GM19099 (cell line): Measurements from ENCODE around the gene OSER1.

Experiments
- POLR2A ChIP-seq: IDR thresholded peaks from 3 replicates; pipeline ENCODE4 v1.6.1; 2011; ENCODE audit warnings: low read depth; ENCODE audit not compliant: insufficient read length; ENCODE audit errors: extremely low read depth

Gene OSER1

GRCh38 chr20:44174996-44175765, 35.4 kb downstream of the OSER1 start:
- no peak for TF ChIP-seq POLR2A

- no peak for TF ChIP-seq POLR2A
Measured at GRCh38 chr20:44173846-44174245, 36.7 kb downstream of the OSER1 start.

- TF ChIP-seq POLR2A = no peak
Measured at GRCh38 chr20:44173116-44173515, 37.5 kb downstream of the OSER1 start.

DNA sequence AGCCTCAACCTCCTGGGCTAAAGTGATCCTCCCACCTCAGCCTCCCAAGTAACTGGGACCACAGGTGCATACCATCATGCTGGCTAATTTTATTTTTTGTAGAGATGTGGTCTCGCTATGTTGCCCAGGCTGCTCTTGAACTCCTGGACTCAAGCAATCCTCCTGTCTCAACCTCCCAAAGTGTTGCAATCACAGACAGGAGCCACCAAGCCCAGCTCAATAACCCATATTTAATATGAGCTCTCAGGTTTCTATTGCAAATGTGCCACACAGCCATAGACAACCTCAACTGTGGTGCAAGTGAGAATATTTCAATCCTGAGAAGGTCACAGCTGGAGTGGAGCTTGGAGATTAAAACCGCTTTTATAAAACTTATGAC, 38.0 kb downstream of the OSER1 start:
- no peak for TF ChIP-seq POLR2A

- no peak for TF ChIP-seq POLR2A
Measured at GRCh38 chr20:44171775-44172571, 38.6 kb downstream of the OSER1 start.

DNA sequence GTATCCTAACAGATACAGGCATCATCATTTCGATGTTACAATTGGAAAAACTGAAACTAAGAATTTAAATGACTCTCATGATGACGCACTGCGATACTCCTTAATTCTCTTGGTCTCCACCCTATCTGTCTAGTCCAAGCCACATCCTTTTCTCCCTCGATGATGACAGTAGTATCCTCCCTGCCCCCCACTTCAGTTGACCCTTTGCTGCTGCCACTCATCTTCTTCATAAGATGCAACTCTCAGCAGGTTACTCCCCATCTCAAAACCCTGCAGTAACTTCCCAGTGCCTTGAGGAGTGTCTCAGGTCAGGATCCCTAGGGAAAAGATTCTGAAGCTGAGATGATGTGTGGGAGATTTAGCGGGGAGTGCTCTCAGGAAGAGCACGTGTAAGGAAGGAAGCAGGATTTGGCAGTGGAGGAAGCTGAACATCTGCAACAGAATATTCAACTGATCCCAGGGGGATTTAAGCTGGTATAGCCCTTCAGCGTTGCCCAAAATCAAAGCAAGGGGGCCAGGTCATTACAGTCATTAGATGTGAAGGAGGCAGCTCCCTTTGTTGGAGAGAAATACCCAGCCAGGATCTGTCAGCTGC, 39.7 kb downstream of the OSER1 start:
- TF ChIP-seq POLR2A = no peak

DNA sequence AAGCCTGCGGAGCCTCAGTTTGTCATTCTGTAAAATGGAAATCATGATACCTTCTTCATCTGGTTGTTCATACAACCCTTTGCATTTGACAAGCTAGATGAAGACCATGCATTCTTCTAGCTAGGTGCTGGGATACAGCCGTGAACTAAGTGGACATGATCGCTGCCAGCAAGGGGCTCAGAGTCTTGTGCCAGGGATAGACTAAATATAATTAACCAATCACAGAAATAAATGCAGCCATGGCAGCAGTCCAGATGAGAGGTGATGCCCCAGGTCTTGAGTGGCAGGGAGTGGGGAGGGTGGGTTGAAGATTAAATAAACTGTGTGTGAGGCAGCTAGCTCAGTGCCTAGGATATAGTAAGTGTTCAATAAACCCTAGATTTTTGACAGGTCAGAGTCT, 42.8 kb downstream of the OSER1 start:
- TF ChIP-seq POLR2A = no peak

GRCh38 chr20:44166477-44166876, 44.1 kb downstream of the OSER1 start:
- no peak for TF ChIP-seq POLR2A

DNA sequence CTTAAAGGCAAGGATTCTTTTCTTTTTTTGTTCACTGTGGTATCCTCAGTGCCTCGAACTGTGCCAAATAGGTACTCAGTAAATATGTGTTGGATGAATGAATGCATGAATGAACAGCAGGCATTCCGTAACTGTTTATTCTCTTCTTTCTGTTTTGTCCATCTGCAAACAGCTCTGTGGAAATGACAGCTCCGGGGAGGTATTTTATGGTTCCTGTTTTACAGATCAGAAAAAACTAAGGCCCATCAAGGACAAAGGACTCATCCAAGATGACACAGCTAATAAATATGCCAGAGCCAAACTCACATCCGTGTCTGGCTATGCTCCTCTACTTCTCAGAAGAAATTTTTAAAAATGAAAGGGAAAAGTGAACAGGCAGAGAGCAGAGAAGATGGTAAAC, 44.6 kb downstream of the OSER1 start:
- no peak for TF ChIP-seq POLR2A

DNA sequence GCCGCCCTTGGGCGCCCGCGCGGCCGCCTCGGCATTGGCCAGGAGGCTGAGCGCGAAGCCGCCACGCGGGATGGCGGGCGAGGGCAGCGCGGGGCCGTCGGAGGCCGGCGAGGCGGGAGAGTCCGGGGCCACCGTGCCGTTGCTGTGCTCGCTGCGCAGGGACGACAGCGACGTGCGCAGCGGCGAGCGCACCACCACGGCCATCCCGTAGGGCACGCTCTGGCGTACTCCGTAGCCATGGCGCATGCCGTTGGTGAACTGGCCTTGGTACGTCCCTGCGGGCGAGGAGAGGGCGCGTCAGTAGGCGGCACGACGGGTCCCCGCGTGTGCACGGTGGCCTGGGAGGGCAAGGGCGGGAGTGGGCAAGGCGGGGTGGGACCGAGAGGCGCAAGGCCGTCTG, 50.4 kb downstream of the OSER1 start:
- TF ChIP-seq POLR2A = no peak

DNA sequence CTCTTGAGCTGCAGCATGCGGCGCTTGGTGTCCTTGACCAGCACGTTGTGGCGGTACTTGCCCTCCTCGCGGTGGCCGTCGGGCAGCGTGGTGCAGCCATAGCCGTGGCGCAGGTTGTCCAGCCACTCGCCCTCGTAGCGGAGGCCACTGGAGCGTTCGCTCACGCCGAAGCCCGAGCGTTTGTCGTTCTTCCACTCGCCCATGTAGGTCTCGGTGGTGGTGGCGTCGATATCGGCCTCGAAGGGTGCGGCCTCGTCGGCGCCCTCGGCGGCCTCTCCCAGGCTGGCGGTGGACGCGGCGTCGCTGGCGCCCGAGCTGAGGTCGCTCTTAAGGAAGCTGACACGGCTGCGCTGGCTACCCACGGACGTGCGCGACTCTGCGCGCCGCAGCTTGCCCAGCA, 50.9 kb downstream of the OSER1 start:
- no peak for TF ChIP-seq POLR2A

- no peak for TF ChIP-seq POLR2A
Measured at GRCh38 chr20:44159125-44159524, 51.4 kb downstream of the OSER1 start.

- no peak for TF ChIP-seq POLR2A
Measured at GRCh38 chr20:44157061-44157460, 53.5 kb downstream of the OSER1 start.

GRCh38 chr20:44154521-44155001, 56.0 kb downstream of the OSER1 start:
- no peak for TF ChIP-seq POLR2A

GRCh38 chr20:44153636-44154043, 56.9 kb downstream of the OSER1 start:
- TF ChIP-seq POLR2A = no peak

GRCh38 chr20:44151621-44152416, 58.8 kb downstream of the OSER1 start:
- no peak for TF ChIP-seq POLR2A

- no peak for TF ChIP-seq POLR2A
Measured at GRCh38 chr20:44146272-44146671, 64.3 kb downstream of the OSER1 start.
